Measurements from ENCODE around the gene ABCD1.

DNA sequence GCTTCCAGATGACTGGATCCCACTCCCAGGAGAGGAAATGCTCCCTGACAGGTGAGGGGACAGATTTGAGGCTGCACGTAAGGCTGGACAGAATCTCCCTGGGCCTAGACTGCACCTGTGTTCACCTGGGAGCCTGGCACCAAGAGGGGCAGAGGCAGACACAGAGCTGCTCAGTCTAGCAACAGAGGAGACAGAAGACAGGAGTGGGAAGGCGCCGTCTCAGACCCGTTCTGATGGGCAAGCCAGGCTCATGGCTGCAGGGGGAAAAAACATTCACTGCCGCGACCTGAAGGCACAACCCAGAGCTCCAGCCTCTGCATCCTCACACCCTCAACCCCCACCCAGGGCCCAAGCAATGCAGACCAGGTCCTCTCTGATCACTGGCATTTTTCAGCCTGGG is 17.2 kb upstream of the ABCD1 start:
- TF ChIP-seq POLR2A (IDR thresholded peaks at IDR 0.05) (no peak), CTCF (IDR thresholded peaks at IDR 0.05 in 8 of 11, conservative IDR thresholded peaks at IDR 0.05 in 3 of 11) (no peak), POLR2AphosphoS5 (IDR thresholded peaks at IDR 0.05) (no peak)
